ENCODE results near the gene MEP1A.
A peak's percentile ranks its signal among the peaks of the same experiment; 100 is the strongest.

MEP1A gene

GRCh38 chr6:46776070-46776712 is 17.0 kb upstream of the MEP1A start:
- DNase-seq = no peak

GRCh38 chr6:46777476-46778346 is 15.5 kb upstream of the MEP1A start:
- no peak for DNase-seq

- peak; percentile 16 to 20 for DNase-seq
These were observed 11.5 kb upstream of the MEP1A start for GRCh38 chr6:46781478-46782378.

- DNase-seq = no peak
These were observed 8.7 kb upstream of the MEP1A start for GRCh38 chr6:46784535-46784934.

GRCh38 chr6:46787871-46788540 is 5.2 kb upstream of the MEP1A start:
- DNase-seq = no peak

GRCh38 chr6:46788791-46789190 is 4.4 kb upstream of the MEP1A start:
- no peak for DNase-seq

GRCh38 chr6:46789434-46790354 is 3.5 kb upstream of the MEP1A start:
- DNase-seq = no peak

- no peak for DNase-seq
These were observed 2.8 kb upstream of the MEP1A start for GRCh38 chr6:46790355-46790874.

- no peak for DNase-seq
These were observed 554 bp upstream of the MEP1A start for GRCh38 chr6:46792635-46793034.

GRCh38 chr6:46794068-46794467 is 879 bp downstream of the MEP1A start:
- DNase-seq = no peak

- no peak for DNase-seq
These were observed 2.6 kb downstream of the MEP1A start for GRCh38 chr6:46795816-46796215.

GRCh38 chr6:46796848-46797580 is 3.8 kb downstream of the MEP1A start:
- DNase-seq = no peak

- no peak for DNase-seq
These were observed 6.5 kb downstream of the MEP1A start for GRCh38 chr6:46799657-46800056.

- DNase-seq = no peak
These were observed 15.6 kb downstream of the MEP1A start for GRCh38 chr6:46808806-46809205.

- no peak for DNase-seq
These were observed 21.9 kb downstream of the MEP1A start for GRCh38 chr6:46815130-46815529.

GRCh38 chr6:46816626-46817025 is 23.4 kb downstream of the MEP1A start:
- no peak for DNase-seq

- DNase-seq = no peak
These were observed 26.4 kb downstream of the MEP1A start for GRCh38 chr6:46819561-46819960.

GRCh38 chr6:46821458-46821881 is 28.3 kb downstream of the MEP1A start:
- no peak for DNase-seq

- DNase-seq = no peak
These were observed 35.8 kb downstream of the MEP1A start for GRCh38 chr6:46828939-46829338.

- DNase-seq = no peak
These were observed 39.6 kb downstream of the MEP1A start for GRCh38 chr6:46832816-46833215.
